ENCODE results near the gene HEPACAM2.
A peak's percentile ranks its signal among the peaks of the same experiment; 100 is the strongest.

HEPACAM2 gene

GRCh38 chr7:93226310-93226709 is at the start of gene HEPACAM2:
HEPACAM2 (minus strand) TSS chr7:93226469.
- H3K36me3 Mint-ChIP-seq: no peaks in the 10 kb centered on the region
- DNase-seq (no peak), ATAC-seq (replicated peaks) (no peak)
- no peak within 1 kb of the TSS for H3K4me3 Mint-ChIP-seq
- no peaks in the 10 kb centered on the region for H3K9me3 Mint-ChIP-seq
- peaks cover 2 to 5% of the 10 kb centered on the region in 2 donors for H3K4me1 Mint-ChIP-seq
- no peaks in the 10 kb centered on the region for H3K27me3 Mint-ChIP-seq
- no peak within 1 kb of the TSS for H3K27ac Mint-ChIP-seq

GRCh38 chr7:93265220-93265619 is 39.0 kb upstream of the HEPACAM2 start:
- peaks cover 5 to 6% of the 10 kb centered on the region in 2 donors for H3K4me1 Mint-ChIP-seq
- no peak for ATAC-seq (replicated peaks)
- no peak overlapping the region for H3K4me3 Mint-ChIP-seq
- peaks cover 7 to 20% of the 10 kb centered on the region in 2 donors for H3K36me3 Mint-ChIP-seq
- no peaks in the 10 kb centered on the region for H3K9me3 Mint-ChIP-seq
- no peak overlapping the region for H3K27ac Mint-ChIP-seq
- no peak for DNase-seq
- H3K27me3 Mint-ChIP-seq: no peaks in the 10 kb centered on the region

GRCh38 chr7:93262535-93262934 is 36.3 kb upstream of the HEPACAM2 start:
- H3K27ac Mint-ChIP-seq: no peak overlapping the region
- ATAC-seq (replicated peaks): no peak
- H3K36me3 Mint-ChIP-seq: peaks cover 7 to 13% of the 10 kb centered on the region in 2 donors
- H3K4me3 Mint-ChIP-seq: no peak overlapping the region
- no peaks in the 10 kb centered on the region for H3K27me3 Mint-ChIP-seq
- no peaks in the 10 kb centered on the region for H3K9me3 Mint-ChIP-seq
- DNase-seq: no peak
- peaks cover 3 to 6% of the 10 kb centered on the region in 2 donors for H3K4me1 Mint-ChIP-seq

GRCh38 chr7:93258661-93259060 is 32.4 kb upstream of the HEPACAM2 start:
- Mint-ChIP-seq H3K4me1 (peaks cover 2 to 6% of the 10 kb centered on the region in 2 donors), H3K27ac (no peak overlapping the region), H3K36me3 (peaks cover 7 to 17% of the 10 kb centered on the region in 2 donors), H3K27me3 (no peaks in the 10 kb centered on the region), H3K9me3 (no peaks in the 10 kb centered on the region), H3K4me3 (no peak overlapping the region)
- DNase-seq (no peak), ATAC-seq (replicated peaks) (no peak)

- Mint-ChIP-seq H3K36me3 (peaks cover 5 to 13% of the 10 kb centered on the region in 2 donors), H3K4me3 (no peak overlapping the region), H3K27me3 (no peaks in the 10 kb centered on the region), H3K27ac (no peak overlapping the region), H3K9me3 (no peaks in the 10 kb centered on the region), H3K4me1 (peaks cover 0 to 5% of the 10 kb centered on the region in 2 donors)
- ATAC-seq (replicated peaks) (no peak), DNase-seq (no peak)
These were observed 23.4 kb upstream of the HEPACAM2 start for GRCh38 chr7:93249491-93250148.

- ATAC-seq (replicated peaks) (no peak), DNase-seq (no peak)
- H3K4me3 Mint-ChIP-seq: peak overlapping the region in 1 of 2 donors; percentile 39
- H3K27ac Mint-ChIP-seq: no peak overlapping the region
- H3K4me1 Mint-ChIP-seq: peaks cover 0 to 5% of the 10 kb centered on the region in 2 donors
- H3K27me3 Mint-ChIP-seq: no peaks in the 10 kb centered on the region
- H3K9me3 Mint-ChIP-seq: no peaks in the 10 kb centered on the region
- H3K36me3 Mint-ChIP-seq: peaks cover 0 to 5% of the 10 kb centered on the region in 2 donors
These were observed 19.5 kb upstream of the HEPACAM2 start for GRCh38 chr7:93245525-93246432.

- H3K9me3 Mint-ChIP-seq: no peaks in the 10 kb centered on the region
These were observed 15.8 kb upstream of the HEPACAM2 start for GRCh38 chr7:93242106-93242505.

GRCh38 chr7:93239824-93240223 is 13.6 kb upstream of the HEPACAM2 start:
- H3K36me3 Mint-ChIP-seq: peaks cover 1 to 8% of the 10 kb centered on the region in 2 donors
- no peaks in the 10 kb centered on the region for H3K9me3 Mint-ChIP-seq
- H3K4me1 Mint-ChIP-seq: peaks cover 5 to 6% of the 10 kb centered on the region in 2 donors
- no peak overlapping the region for H3K27ac Mint-ChIP-seq
- H3K27me3 Mint-ChIP-seq: no peaks in the 10 kb centered on the region
- ATAC-seq (replicated peaks): no peak
- DNase-seq: no peak
- no peak overlapping the region for H3K4me3 Mint-ChIP-seq

More at GRCh38 chr7:93242106-93242505, 15.8 kb upstream of the HEPACAM2 start:
- ATAC-seq (replicated peaks) (no peak), DNase-seq (no peak)
- no peak overlapping the region for H3K4me3 Mint-ChIP-seq
- peaks cover 5 to 6% of the 10 kb centered on the region in 2 donors for H3K4me1 Mint-ChIP-seq
- H3K36me3 Mint-ChIP-seq: peaks cover 1 to 12% of the 10 kb centered on the region in 2 donors
- H3K27ac Mint-ChIP-seq: no peak overlapping the region
- no peaks in the 10 kb centered on the region for H3K27me3 Mint-ChIP-seq

GRCh38 chr7:93238748-93239147 is 12.5 kb upstream of the HEPACAM2 start:
- Mint-ChIP-seq H3K27ac (no peak overlapping the region), H3K4me3 (no peak overlapping the region)
- no peak for ATAC-seq (replicated peaks)

GRCh38 chr7:93238131-93238530 is 11.9 kb upstream of the HEPACAM2 start:
- Mint-ChIP-seq H3K4me1 (peaks cover 5 to 6% of the 10 kb centered on the region in 2 donors), H3K27me3 (no peaks in the 10 kb centered on the region), H3K4me3 (no peak overlapping the region), H3K36me3 (peaks cover 1 to 7% of the 10 kb centered on the region in 2 donors), H3K27ac (no peak overlapping the region), H3K9me3 (no peaks in the 10 kb centered on the region)
- DNase-seq (no peak), ATAC-seq (replicated peaks) (no peak)

More at GRCh38 chr7:93238748-93239147, 12.5 kb upstream of the HEPACAM2 start:
- no peak for DNase-seq
- H3K4me1 Mint-ChIP-seq: peaks cover 5 to 6% of the 10 kb centered on the region in 2 donors
- no peaks in the 10 kb centered on the region for H3K27me3 Mint-ChIP-seq
- no peaks in the 10 kb centered on the region for H3K9me3 Mint-ChIP-seq
- peaks cover 1 to 7% of the 10 kb centered on the region in 2 donors for H3K36me3 Mint-ChIP-seq

- Mint-ChIP-seq H3K9me3 (no peaks in the 10 kb centered on the region), H3K27ac (no peak overlapping the region), H3K36me3 (peaks cover 1 to 7% of the 10 kb centered on the region in 2 donors), H3K4me1 (peaks cover 5 to 11% of the 10 kb centered on the region in 2 donors), H3K4me3 (no peak overlapping the region), H3K27me3 (no peaks in the 10 kb centered on the region)
- no peak for DNase-seq
- ATAC-seq (replicated peaks): no peak
These were observed 9.3 kb upstream of the HEPACAM2 start for GRCh38 chr7:93235541-93235940.

- ATAC-seq (replicated peaks): peak in 1 of 2 donors; percentile 4
- no peak for DNase-seq
These were observed 6.4 kb upstream of the HEPACAM2 start for GRCh38 chr7:93232673-93233018.

GRCh38 chr7:93231799-93232672 is 5.8 kb upstream of the HEPACAM2 start, which contains the start of gene VPS50:
VPS50 (plus strand) TSS chr7:93232366; CDS start chr7:93232468, 102 bp downstream.
- H3K9me3 Mint-ChIP-seq: no peaks in the 10 kb centered on the region
- no peaks in the 10 kb centered on the region for H3K27me3 Mint-ChIP-seq
- H3K27ac Mint-ChIP-seq: peak within 1 kb of the TSS; percentile 95
- H3K4me3 Mint-ChIP-seq: peak within 1 kb of the TSS; percentile 96 to 99
- DNase-seq (peak; percentile 91), ATAC-seq (replicated peaks) (peak; percentile 99)
- peaks cover 2 to 10% of the 10 kb centered on the region in 2 donors for H3K4me1 Mint-ChIP-seq
- no peaks in the 10 kb centered on the region for H3K36me3 Mint-ChIP-seq

More at GRCh38 chr7:93232673-93233018, 6.4 kb upstream of the HEPACAM2 start:
- Mint-ChIP-seq H3K36me3 (peaks cover 0 to under 1% of the 10 kb centered on the region in 2 donors), H3K9me3 (no peaks in the 10 kb centered on the region), H3K4me3 (peak overlapping the region; percentile 96 to 99), H3K4me1 (peaks cover 2 to 10% of the 10 kb centered on the region in 2 donors), H3K27me3 (no peaks in the 10 kb centered on the region), H3K27ac (peak overlapping the region; percentile 95)

- H3K4me3 Mint-ChIP-seq: peak overlapping the region; percentile 96 to 99
- ATAC-seq (replicated peaks): no peak
- H3K36me3 Mint-ChIP-seq: no peaks in the 10 kb centered on the region
- peak overlapping the region; percentile 95 for H3K27ac Mint-ChIP-seq
- H3K4me1 Mint-ChIP-seq: peaks cover 2 to 10% of the 10 kb centered on the region in 2 donors
- H3K27me3 Mint-ChIP-seq: no peaks in the 10 kb centered on the region
- no peaks in the 10 kb centered on the region for H3K9me3 Mint-ChIP-seq
- DNase-seq: no peak
These were observed 5.0 kb upstream of the HEPACAM2 start for GRCh38 chr7:93231259-93231658.
